Liver (tissue), 9 donors: ENCODE results near the gene TESK2. TPM values are rescaled to one million over a fixed set of nuclear protein-coding genes. Genes with fewer than 3 reads are reported as not detected.

Source experiments
- DNase-seq: peaks from one replicate; pipeline ENCODE4 v3.0.0-alpha.2; 2017; ENCODE audit warnings: low spot score
- H3K27ac ChIP-seq, 2 donors: one replicate each; pipeline ENCODE4 v1.7.0; 2013; ENCODE audit warnings: inconsistent platforms in 2 of 2, low read length in 2 of 2, control low read depth in 1 of 2, low read depth in 1 of 2, mild to moderate bottlenecking in 1 of 2
- H3K27me3 ChIP-seq, 4 donors: one replicate each; pipeline versions ENCODE4 v1.6.1 to v1.7.0; 2013; ENCODE audit warnings: low read length in 3 of 4, inconsistent platforms in 1 of 4, mild to moderate bottlenecking in 1 of 4, moderate library complexity in 1 of 4; ENCODE audit not compliant: control insufficient read depth in 4 of 4, insufficient read depth in 4 of 4
- H3K36me3 ChIP-seq, 4 donors: one replicate each; pipeline versions ENCODE4 v1.6.1 to v1.7.0; 2013; ENCODE audit warnings: low read length in 3 of 4, mild to moderate bottlenecking in 3 of 4, low read depth in 1 of 4, moderate library complexity in 1 of 4; ENCODE audit not compliant: control insufficient read depth in 4 of 4, insufficient read depth in 3 of 4
- H3K4me1 ChIP-seq, 4 donors: one replicate each; pipeline versions ENCODE4 v1.6.1 to v1.7.0; 2013; ENCODE audit warnings: low read length in 3 of 4, mild to moderate bottlenecking in 3 of 4, moderate library complexity in 1 of 4; ENCODE audit not compliant: control insufficient read depth in 4 of 4, insufficient read depth in 4 of 4
- H3K4me3 ChIP-seq, 3 donors: one replicate each; pipeline versions ENCODE4 v1.6.1 to v1.7.0; 2013; ENCODE audit warnings: low read length in 3 of 3, control low read depth in 1 of 3, low read depth in 1 of 3, mild to moderate bottlenecking in 1 of 3
- H3K9ac ChIP-seq, 2 donors: one replicate each; pipeline ENCODE4 v1.7.0; 2013; ENCODE audit warnings: low read length in 2 of 2, mild to moderate bottlenecking in 2 of 2, moderate library complexity in 2 of 2, control low read depth in 1 of 2, low read depth in 1 of 2
- H3K9me3 ChIP-seq, 4 donors: one replicate each; pipeline versions ENCODE4 v1.6.1 to v1.7.0; 2013; ENCODE audit warnings: low read length in 3 of 4; ENCODE audit not compliant: control insufficient read depth in 4 of 4
- EGR1 ChIP-seq, 2 donors: IDR thresholded peaks; 2 replicates each; pipeline ENCODE4 v1.6.1; 2016 to 2018; ENCODE audit warnings: antibody characterized with exemption in 2 of 2, low read depth in 2 of 2
- FOXA1 ChIP-seq: IDR thresholded peaks from 2 replicates; pipeline ENCODE4 v1.6.1; 2016; ENCODE audit warnings: antibody characterized with exemption
- FOXA2 ChIP-seq: IDR thresholded peaks from 2 replicates; pipeline ENCODE4 v1.6.1; 2016; ENCODE audit warnings: antibody characterized with exemption
- HNF4A ChIP-seq, 2 donors: conservative IDR thresholded peaks; 2 replicates each; pipeline ENCODE4 v1.6.1; 2016; ENCODE audit warnings: antibody characterized with exemption in 2 of 2, mild to moderate bottlenecking in 2 of 2
- HNF4G ChIP-seq: IDR thresholded peaks from 2 replicates; pipeline ENCODE4 v1.6.1; 2016; ENCODE audit warnings: antibody characterized with exemption
- JUND ChIP-seq, 2 donors: IDR thresholded peaks; 2 replicates each; pipeline ENCODE4 v1.6.1; 2016; ENCODE audit warnings: antibody characterized with exemption in 2 of 2
- NR2F2 ChIP-seq: IDR thresholded peaks from 2 replicates; pipeline ENCODE4 v1.6.1; 2016; ENCODE audit warnings: antibody characterized with exemption
- RAD21 ChIP-seq, 2 donors: IDR thresholded peaks; 2 replicates each; pipeline ENCODE4 v1.6.1; 2016; ENCODE audit warnings: antibody characterized with exemption in 2 of 2, mild to moderate bottlenecking in 2 of 2
- SP1 ChIP-seq: IDR thresholded peaks from 2 replicates; pipeline ENCODE4 v1.6.1; 2018; ENCODE audit warnings: antibody characterized with exemption, mild to moderate bottlenecking
- YY1 ChIP-seq: IDR thresholded peaks from 2 replicates; pipeline ENCODE4 v1.6.1; 2016; ENCODE audit warnings: antibody characterized with exemption, mild to moderate bottlenecking
- WGBS: extraction: QIAGEN DNeasy Blood & Tissue Kit; methylation state at CpG from one replicate; pipeline ENCODE4 v1.1.7; 2013; 5-methylcytosine and 5-hydroxymethylcytosine counted together
- polyA plus RNA-seq, 2 donors: library from polyadenylated mRNA; stranded (reverse) in 1 of 2; unstranded in 1 of 2; fragments of 200-250 nt in 1 of 2; fragments of >200 nt in 1 of 2; fragmentation: Nextera tagmentation in 1 of 2; extraction: Ambion mirVana in 1 of 2; gene quantifications; one replicate each; pipeline versions ENCODE4 v1.2.1 to v1.2.3, GENCODE V29; 2013 to 2015
- total RNA-seq, 2 donors: library from RNA; depleted of rRNA; stranded (reverse); fragments of >200 nt; gene quantifications; one replicate each; pipeline ENCODE4 v1.2.3, GENCODE V29; 2014
- TF ChIP-seq, protein P1 (sequence below): fragments of 150-350 bp; IDR thresholded peaks from 2 replicates; pipeline ENCODE4 v1.5.1; 2017; ENCODE audit warnings: improper control_type of control experiment, low read depth, low read length; ENCODE audit not compliant: missing input control
- TF ChIP-seq, protein P2 (sequence below): IDR thresholded peaks from 2 replicates; pipeline ENCODE4 v1.6.1; 2016; ENCODE audit warnings: antibody characterized with exemption
- TF ChIP-seq, protein P3 (sequence below): IDR thresholded peaks from 2 replicates; pipeline ENCODE4 v1.6.1; 2016; ENCODE audit warnings: antibody characterized with exemption, mild to moderate bottlenecking
- TF ChIP-seq, protein P4 (sequence below): IDR thresholded peaks from 2 replicates; pipeline ENCODE4 v1.6.1; 2016; ENCODE audit warnings: antibody characterized with exemption
- donor health status: healthy.
- donor health status: healthy.
- donor health status: healthy.
- donor health status: healthy.
- donor health status: healthy.

Gene TESK2
- total and polyA plus RNA-seq, 4 donors, result 2.4 to 8.2 (median 5.2) TPM

DNA sequence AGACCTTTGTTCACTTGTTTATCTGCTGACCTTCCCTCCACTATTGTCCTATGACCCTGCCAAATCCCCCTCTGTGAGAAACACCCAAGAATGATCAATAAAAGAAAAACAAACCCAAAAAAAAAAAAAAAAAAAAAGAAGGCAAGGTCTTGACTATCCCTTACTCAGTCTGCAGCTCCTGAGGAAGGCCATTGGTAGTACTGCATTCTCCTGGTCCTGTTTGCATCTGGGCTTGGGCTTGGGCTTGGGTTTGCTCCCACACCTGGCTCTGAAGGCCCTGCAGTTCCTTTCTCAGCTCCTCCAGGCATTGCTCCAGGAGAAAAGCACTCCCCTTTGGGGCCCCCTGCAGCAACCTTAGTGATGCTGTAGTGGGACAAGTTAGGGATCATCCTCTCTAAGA lies 7.3 kb upstream of the TESK2 start:
- no peak overlapping the region for H3K27ac ChIP-seq
- no peaks in the 10 kb centered on the region for H3K27me3 ChIP-seq
- DNase-seq, result no peak
- no peak for TF ChIP-seq FOXA2
- TF ChIP-seq EGR1 (IDR thresholded peaks at IDR 0.05; ENCODE audit: low read depth in 2 of 2), result no peak
- TF ChIP-seq HNF4G, result no peak
- no peak for TF ChIP-seq FOXA1
- peaks cover 6 to 38% (median 27%) of the 10 kb centered on the region in 4 donors for H3K4me1 ChIP-seq
- H3K9me3 ChIP-seq, result no peaks in the 10 kb centered on the region
- H3K36me3 ChIP-seq, result no peaks in the 10 kb centered on the region
- H3K9ac ChIP-seq, result no peak overlapping the region
- H3K4me3 ChIP-seq, result no peak overlapping the region

DNA sequence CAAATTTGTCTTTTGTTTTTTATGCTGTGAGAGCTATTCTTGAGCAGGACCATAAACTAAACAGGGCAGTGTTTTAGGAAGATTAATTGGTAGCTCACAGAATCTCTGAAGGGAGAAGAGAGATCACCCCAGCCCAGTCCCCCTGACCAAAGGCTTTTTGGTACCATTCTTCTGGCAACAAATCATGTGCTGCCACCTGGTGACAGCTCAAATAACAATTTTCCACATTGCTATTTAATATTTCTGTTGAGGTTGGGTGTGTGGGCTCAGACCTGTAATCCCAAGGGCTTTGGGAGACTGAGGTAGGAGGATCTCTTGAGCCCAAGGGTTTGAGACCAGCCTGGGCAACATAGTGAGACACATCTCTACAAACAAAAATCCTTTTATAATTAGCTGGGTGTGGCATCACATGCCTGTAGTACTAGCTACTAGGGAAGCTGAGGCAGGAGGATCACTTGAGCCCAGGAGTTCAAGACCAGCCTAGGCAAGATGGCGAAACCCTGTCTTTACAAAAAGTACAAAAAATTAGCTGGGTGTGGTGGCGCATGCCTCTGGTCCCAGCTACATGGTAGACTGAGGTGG lies 2.2 kb upstream of the TESK2 start:
- no peak overlapping the region for H3K27ac ChIP-seq
- WGBS, result 76% methylated on average over 2 of the region's 2 CpGs
- TF ChIP-seq RAD21 (IDR thresholded peaks at IDR 0.05), result peak; percentile 88 to 90
- TF ChIP-seq, protein P1, sequence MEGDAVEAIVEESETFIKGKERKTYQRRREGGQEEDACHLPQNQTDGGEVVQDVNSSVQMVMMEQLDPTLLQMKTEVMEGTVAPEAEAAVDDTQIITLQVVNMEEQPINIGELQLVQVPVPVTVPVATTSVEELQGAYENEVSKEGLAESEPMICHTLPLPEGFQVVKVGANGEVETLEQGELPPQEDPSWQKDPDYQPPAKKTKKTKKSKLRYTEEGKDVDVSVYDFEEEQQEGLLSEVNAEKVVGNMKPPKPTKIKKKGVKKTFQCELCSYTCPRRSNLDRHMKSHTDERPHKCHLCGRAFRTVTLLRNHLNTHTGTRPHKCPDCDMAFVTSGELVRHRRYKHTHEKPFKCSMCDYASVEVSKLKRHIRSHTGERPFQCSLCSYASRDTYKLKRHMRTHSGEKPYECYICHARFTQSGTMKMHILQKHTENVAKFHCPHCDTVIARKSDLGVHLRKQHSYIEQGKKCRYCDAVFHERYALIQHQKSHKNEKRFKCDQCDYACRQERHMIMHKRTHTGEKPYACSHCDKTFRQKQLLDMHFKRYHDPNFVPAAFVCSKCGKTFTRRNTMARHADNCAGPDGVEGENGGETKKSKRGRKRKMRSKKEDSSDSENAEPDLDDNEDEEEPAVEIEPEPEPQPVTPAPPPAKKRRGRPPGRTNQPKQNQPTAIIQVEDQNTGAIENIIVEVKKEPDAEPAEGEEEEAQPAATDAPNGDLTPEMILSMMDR, result peak; percentile 51
- TF ChIP-seq, protein P2, sequence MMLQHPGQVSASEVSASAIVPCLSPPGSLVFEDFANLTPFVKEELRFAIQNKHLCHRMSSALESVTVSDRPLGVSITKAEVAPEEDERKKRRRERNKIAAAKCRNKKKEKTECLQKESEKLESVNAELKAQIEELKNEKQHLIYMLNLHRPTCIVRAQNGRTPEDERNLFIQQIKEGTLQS, result no peak
- TF ChIP-seq YY1, result no peak
- TF ChIP-seq FOXA1, result no peak
- TF ChIP-seq, protein P3, sequence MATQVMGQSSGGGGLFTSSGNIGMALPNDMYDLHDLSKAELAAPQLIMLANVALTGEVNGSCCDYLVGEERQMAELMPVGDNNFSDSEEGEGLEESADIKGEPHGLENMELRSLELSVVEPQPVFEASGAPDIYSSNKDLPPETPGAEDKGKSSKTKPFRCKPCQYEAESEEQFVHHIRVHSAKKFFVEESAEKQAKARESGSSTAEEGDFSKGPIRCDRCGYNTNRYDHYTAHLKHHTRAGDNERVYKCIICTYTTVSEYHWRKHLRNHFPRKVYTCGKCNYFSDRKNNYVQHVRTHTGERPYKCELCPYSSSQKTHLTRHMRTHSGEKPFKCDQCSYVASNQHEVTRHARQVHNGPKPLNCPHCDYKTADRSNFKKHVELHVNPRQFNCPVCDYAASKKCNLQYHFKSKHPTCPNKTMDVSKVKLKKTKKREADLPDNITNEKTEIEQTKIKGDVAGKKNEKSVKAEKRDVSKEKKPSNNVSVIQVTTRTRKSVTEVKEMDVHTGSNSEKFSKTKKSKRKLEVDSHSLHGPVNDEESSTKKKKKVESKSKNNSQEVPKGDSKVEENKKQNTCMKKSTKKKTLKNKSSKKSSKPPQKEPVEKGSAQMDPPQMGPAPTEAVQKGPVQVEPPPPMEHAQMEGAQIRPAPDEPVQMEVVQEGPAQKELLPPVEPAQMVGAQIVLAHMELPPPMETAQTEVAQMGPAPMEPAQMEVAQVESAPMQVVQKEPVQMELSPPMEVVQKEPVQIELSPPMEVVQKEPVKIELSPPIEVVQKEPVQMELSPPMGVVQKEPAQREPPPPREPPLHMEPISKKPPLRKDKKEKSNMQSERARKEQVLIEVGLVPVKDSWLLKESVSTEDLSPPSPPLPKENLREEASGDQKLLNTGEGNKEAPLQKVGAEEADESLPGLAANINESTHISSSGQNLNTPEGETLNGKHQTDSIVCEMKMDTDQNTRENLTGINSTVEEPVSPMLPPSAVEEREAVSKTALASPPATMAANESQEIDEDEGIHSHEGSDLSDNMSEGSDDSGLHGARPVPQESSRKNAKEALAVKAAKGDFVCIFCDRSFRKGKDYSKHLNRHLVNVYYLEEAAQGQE, result no peak
- TF ChIP-seq SP1, result no peak
- no peak for TF ChIP-seq HNF4A (conservative IDR thresholded peaks at IDR 0.05)
- TF ChIP-seq NR2F2, result no peak
- TF ChIP-seq JUND (IDR thresholded peaks at IDR 0.05), result no peak
- no peak for TF ChIP-seq HNF4G
- TF ChIP-seq, protein P4, sequence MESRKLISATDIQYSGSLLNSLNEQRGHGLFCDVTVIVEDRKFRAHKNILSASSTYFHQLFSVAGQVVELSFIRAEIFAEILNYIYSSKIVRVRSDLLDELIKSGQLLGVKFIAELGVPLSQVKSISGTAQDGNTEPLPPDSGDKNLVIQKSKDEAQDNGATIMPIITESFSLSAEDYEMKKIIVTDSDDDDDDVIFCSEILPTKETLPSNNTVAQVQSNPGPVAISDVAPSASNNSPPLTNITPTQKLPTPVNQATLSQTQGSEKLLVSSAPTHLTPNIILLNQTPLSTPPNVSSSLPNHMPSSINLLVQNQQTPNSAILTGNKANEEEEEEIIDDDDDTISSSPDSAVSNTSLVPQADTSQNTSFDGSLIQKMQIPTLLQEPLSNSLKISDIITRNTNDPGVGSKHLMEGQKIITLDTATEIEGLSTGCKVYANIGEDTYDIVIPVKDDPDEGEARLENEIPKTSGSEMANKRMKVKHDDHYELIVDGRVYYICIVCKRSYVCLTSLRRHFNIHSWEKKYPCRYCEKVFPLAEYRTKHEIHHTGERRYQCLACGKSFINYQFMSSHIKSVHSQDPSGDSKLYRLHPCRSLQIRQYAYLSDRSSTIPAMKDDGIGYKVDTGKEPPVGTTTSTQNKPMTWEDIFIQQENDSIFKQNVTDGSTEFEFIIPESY, result no peak
- H3K4me3 ChIP-seq, result no peak overlapping the region
- peak; percentile 60 for DNase-seq
- H3K9ac ChIP-seq, result no peak overlapping the region
- no peaks in the 10 kb centered on the region for H3K36me3 ChIP-seq
- peaks cover 2 to 26% (median 14%) of the 10 kb centered on the region in 4 donors for H3K4me1 ChIP-seq
- no peaks in the 10 kb centered on the region for H3K9me3 ChIP-seq
- no peaks in the 10 kb centered on the region for H3K27me3 ChIP-seq
